ENCODE measurements around the gene CTTN. TPM values are rescaled to one million over a fixed set of nuclear protein-coding genes. Genes with fewer than 3 reads are reported as not detected.

Gene CTTN
- total RNA-seq, 1 experiment from 2014 or later: 224 TPM

- Histone ChIP-seq H2BK12ac (ENCODE audit: insufficient read length, low read depth, low read length) (no peak overlapping the region), H2BK5ac (ENCODE audit: insufficient read length, low read length) (no peak overlapping the region), H3K23me2 (ENCODE audit: insufficient read length, low read depth, low read length, poor library complexity, severe bottlenecking) (no peaks in the 10 kb centered on the region), H3K79me1 (ENCODE audit: insufficient read depth, low read depth, low read length, poor library complexity, severe bottlenecking) (no peaks in the 10 kb centered on the region), H4K8ac (replicated peaks; ENCODE audit: insufficient read length, low read depth, low read length) (no peak overlapping the region), H3K56ac (ENCODE audit: insufficient read length, low read depth, low read length) (no peak overlapping the region), H3K27ac (ENCODE audit: insufficient read length, low read depth, low read length) (no peak overlapping the region), H3K9me3 (ENCODE audit: control insufficient read depth, low read depth, low read length) (no peaks in the 10 kb centered on the region), H2AFZ (ENCODE audit: low read length) (no peak overlapping the region), H2BK120ac (ENCODE audit: low read depth, low read length, poor library complexity, severe bottlenecking) (no peak overlapping the region), H2BK20ac (ENCODE audit: low read depth, low read length, poor library complexity, severe bottlenecking) (no peak overlapping the region), H2BK15ac (ENCODE audit: low read depth, low read length) (no peak overlapping the region), H3T11ph (ENCODE audit: low read length) (no peak overlapping the region), H3K4me2 (ENCODE audit: insufficient read depth, insufficient read length, low read length) (no peak overlapping the region), H3K79me2 (ENCODE audit: insufficient read depth, low read length) (no peaks in the 10 kb centered on the region), H4K5ac (ENCODE audit: insufficient read length, low read depth, low read length) (no peak overlapping the region), H4K20me1 (ENCODE audit: control insufficient read depth, insufficient read depth, insufficient read length) (no peaks in the 10 kb centered on the region), H3K18ac (ENCODE audit: insufficient read length, low read depth, low read length) (no peak overlapping the region), H3K14ac (ENCODE audit: insufficient read depth, low read length) (no peak overlapping the region), H3K9ac (ENCODE audit: extremely low read depth, insufficient read length, low read length) (no peak overlapping the region), H3K4ac (ENCODE audit: low read depth, low read length) (no peak overlapping the region), H2AK5ac (ENCODE audit: insufficient read length, low read length) (no peak overlapping the region), H3K4me1 (ENCODE audit: insufficient read depth, low read length) (no peaks in the 10 kb centered on the region), H3K23ac (ENCODE audit: insufficient read length, low read depth, low read length) (no peak overlapping the region), H4K91ac (ENCODE audit: insufficient read length, low read depth, low read length) (no peak overlapping the region), H3K27me3 (ENCODE audit: insufficient read depth, low read length) (no peaks in the 10 kb centered on the region)
- TF ChIP-seq CTCF (conservative IDR thresholded peaks at IDR 0.05): no peak
- Mint-ChIP-seq H3K27me3 (ENCODE audit: low read depth) (peaks cover 10% of the 10 kb centered on the region), H3K9me3 (peaks cover 3 to 4% of the 10 kb centered on the region in 2 experiments; a peak in 2 of 5 replicates), H3K36me3 (ENCODE audit: insufficient read depth in 1 of 3, low read depth in 3 of 3) (no peaks in the 10 kb centered on the region; a peak in 1 of 7 replicates), H3K4me3 (no peak overlapping the region), H3K4me1 (peaks cover 12 to 23% of the 10 kb centered on the region in 2 experiments), H3K27ac (no peak overlapping the region)
- DNase-seq: peak; percentile 66
- WGBS (ENCODE audit: extremely low coverage, insufficient read length, low lambda C conversion rate): no CpG with 5 or more reads among the region's 61 CpGs
Observed at GRCh38 chr11:70463478-70464255, 65.3 kb downstream of the CTTN start.

All from H9 (cell line).